Measurements from ENCODE around the gene ERBB2. TPM values are rescaled to one million over a fixed set of nuclear protein-coding genes. Genes with fewer than 3 reads are reported as not detected.

Gene ERBB2
- polyA plus RNA-seq, 3 donors = 0.17 to 0.73 TPM; not detected in 1

- H3K27me3 ChIP-seq (ENCODE audit: control insufficient read depth in 2 of 2, insufficient read depth in 2 of 2, low read length in 2 of 2) = peaks cover 19 to 58% of the 10 kb centered on the region in 2 donors
- Mint-ChIP-seq H3K9me3 (peaks cover 0 to 14% (median 5%) of the 10 kb centered on the region in 7 donors), H3K27me3 (ENCODE audit: low read depth in 3 of 3) (peaks cover 47 to 70% (median 58%) of the 10 kb centered on the region in 3 donors), H3K4me1 (peaks cover 10% of the 10 kb centered on the region), H3K27ac (no peak overlapping the region), H3K4me3 (peak overlapping the region in 1 of 2 donors; percentile 46), H3K36me3 (peaks cover 23 to 24% of the 10 kb centered on the region in 2 donors)
- H4K20me1 ChIP-seq (ENCODE audit: insufficient read depth, low read length) = peaks cover 7% of the 10 kb centered on the region
- H2AFZ ChIP-seq (ENCODE audit: insufficient read depth, low read depth, low read length, poor library complexity, severe bottlenecking) = no peak overlapping the region
- H3K27ac ChIP-seq (ENCODE audit: low read depth in 1 of 2, low read length in 2 of 2) = no peak overlapping the region
- H3K4me2 ChIP-seq (replicated peaks; ENCODE audit: extremely low read depth, low read length, poor library complexity, severe bottlenecking) = no peak overlapping the region
- H3K9me3 ChIP-seq (replicated peaks in 1 of 2; ENCODE audit: control insufficient read depth in 1 of 2, insufficient read depth in 1 of 2, low read length in 2 of 2) = peaks cover 0 to 11% of the 10 kb centered on the region in 2 donors
- no peak for TF ChIP-seq CTCF (IDR thresholded peaks at IDR 0.05)
- H3K36me3 ChIP-seq (replicated peaks in 1 of 2; ENCODE audit: control insufficient read depth in 1 of 2, insufficient read depth in 2 of 2, low read length in 2 of 2) = peaks cover 22 to 24% of the 10 kb centered on the region in 2 donors
- H3K4me1 ChIP-seq (ENCODE audit: control insufficient read depth in 1 of 2, insufficient read depth in 2 of 2, low read length in 2 of 2) = peaks cover 12 to 14% of the 10 kb centered on the region in 2 donors
- WGBS (ENCODE audit: insufficient coverage) = 80% methylated on average over 17 of the region's 17 CpGs
- H3K9ac ChIP-seq (ENCODE audit: insufficient read depth, low read length, poor library complexity, severe bottlenecking) = no peak overlapping the region
- no peaks in the 10 kb centered on the region for H3K79me2 ChIP-seq (ENCODE audit: insufficient read depth, low read length)
- no peak overlapping the region for H3K4me3 ChIP-seq (replicated peaks in 1 of 3; ENCODE audit: low read depth in 2 of 3, low read length in 3 of 3)
- intact Hi-C loops (cut with micrococcal nuclease) = loop anchor here in 1 of 2 donors (5.0 kb wide), 1 partner anchor 43 kb away; no protein-coding TSS in a partner anchor
- DNase-seq = no peak
Observed at GRCh38 chr17:39665642-39666224, 34.1 kb upstream of the ERBB2 start.

- H4K20me1 ChIP-seq (ENCODE audit: insufficient read depth, low read length) = peaks cover 7% of the 10 kb centered on the region
- H3K36me3 ChIP-seq (replicated peaks in 1 of 2; ENCODE audit: control insufficient read depth in 1 of 2, insufficient read depth in 2 of 2, low read length in 2 of 2) = peaks cover 17 to 19% of the 10 kb centered on the region in 2 donors
- TF ChIP-seq CTCF (IDR thresholded peaks at IDR 0.05) = no peak
- peak overlapping the region in 1 of 2 donors; percentile 27 for H3K4me3 Mint-ChIP-seq
- intact Hi-C loops (cut with micrococcal nuclease) = loop anchor here in 1 of 2 donors (5.0 kb wide), 1 partner anchor 44 kb away; no protein-coding TSS in a partner anchor
- H3K4me1 ChIP-seq (ENCODE audit: control insufficient read depth in 1 of 2, insufficient read depth in 2 of 2, low read length in 2 of 2) = peaks cover 12 to 14% of the 10 kb centered on the region in 2 donors
- no peak overlapping the region for H2AFZ ChIP-seq (ENCODE audit: insufficient read depth, low read depth, low read length, poor library complexity, severe bottlenecking)
- peaks cover 0 to 11% of the 10 kb centered on the region in 2 donors for H3K9me3 ChIP-seq (replicated peaks in 1 of 2; ENCODE audit: control insufficient read depth in 1 of 2, insufficient read depth in 1 of 2, low read length in 2 of 2)
- no peak for DNase-seq
- peaks cover 10% of the 10 kb centered on the region for H3K4me1 Mint-ChIP-seq
- 70% methylated on average over 2 of the region's 2 CpGs for WGBS (ENCODE audit: insufficient coverage)
- peaks cover 0 to 14% (median 5%) of the 10 kb centered on the region in 7 donors for H3K9me3 Mint-ChIP-seq
- no peak overlapping the region for H3K9ac ChIP-seq (ENCODE audit: insufficient read depth, low read length, poor library complexity, severe bottlenecking)
- peaks cover 19 to 62% of the 10 kb centered on the region in 2 donors for H3K27me3 ChIP-seq (ENCODE audit: control insufficient read depth in 2 of 2, insufficient read depth in 2 of 2, low read length in 2 of 2)
- no peak overlapping the region for H3K4me2 ChIP-seq (replicated peaks; ENCODE audit: extremely low read depth, low read length, poor library complexity, severe bottlenecking)
- H3K4me3 ChIP-seq (replicated peaks in 1 of 3; ENCODE audit: low read depth in 2 of 3, low read length in 3 of 3) = no peak overlapping the region
- peak overlapping the region in 1 of 7 donors; percentile 71 for H3K27ac Mint-ChIP-seq
- H3K36me3 Mint-ChIP-seq = peaks cover 19% of the 10 kb centered on the region in 2 donors
- H3K79me2 ChIP-seq (ENCODE audit: insufficient read depth, low read length) = no peaks in the 10 kb centered on the region
- peaks cover 49 to 75% (median 63%) of the 10 kb centered on the region in 3 donors for H3K27me3 Mint-ChIP-seq (ENCODE audit: low read depth in 3 of 3)
- no peak overlapping the region for H3K27ac ChIP-seq (ENCODE audit: low read depth in 1 of 2, low read length in 2 of 2)
Observed at GRCh38 chr17:39666231-39666600, 33.6 kb upstream of the ERBB2 start.

All from CD14-positive monocyte (primary cell).